HK-2 (cell line): Measurements from ENCODE around the gene ZDHHC11.
"Not testable (repeated sequence)": the region's sequence is repeated elsewhere in the genome, so short reads cannot be mapped to it uniquely, and the experiment has no call there.

Experiments
- DNase-seq: peaks from one replicate; pipeline ENCODE4 v3.0.0-alpha.2; 2018; ENCODE audit not compliant: unreplicated experiment

Gene ZDHHC11

GRCh38 chr5:761059-761771 is 89.6 kb downstream of the ZDHHC11 start:
- no peak for DNase-seq

- no peak for DNase-seq
Observed at GRCh38 chr5:760363-761058, 90.3 kb downstream of the ZDHHC11 start.

GRCh38 chr5:759781-760362 is 90.9 kb downstream of the ZDHHC11 start:
- no peak for DNase-seq

- no peak for DNase-seq
Observed at GRCh38 chr5:759111-759751, 91.6 kb downstream of the ZDHHC11 start.

GRCh38 chr5:758698-759053 is 92.1 kb downstream of the ZDHHC11 start:
- no peak for DNase-seq

GRCh38 chr5:757931-758697 is 92.7 kb downstream of the ZDHHC11 start:
- DNase-seq = no peak

- no peak for DNase-seq
Observed at GRCh38 chr5:757346-757930, 93.3 kb downstream of the ZDHHC11 start.

GRCh38 chr5:756865-757345 is 93.9 kb downstream of the ZDHHC11 start:
- no peak for DNase-seq

GRCh38 chr5:756171-756570 is 94.6 kb downstream of the ZDHHC11 start:
- DNase-seq = no peak

GRCh38 chr5:754143-754632 is 96.6 kb downstream of the ZDHHC11 start:
- DNase-seq = not testable (repeated sequence)

GRCh38 chr5:753567-754142 is 97.1 kb downstream of the ZDHHC11 start:
- not testable (repeated sequence) for DNase-seq

GRCh38 chr5:752532-753115 is 98.2 kb downstream of the ZDHHC11 start:
- not testable (repeated sequence) for DNase-seq

GRCh38 chr5:751992-752391 is 98.8 kb downstream of the ZDHHC11 start:
- not testable (repeated sequence) for DNase-seq

GRCh38 chr5:751496-751895 is 99.3 kb downstream of the ZDHHC11 start:
- DNase-seq = no peak

- not testable (repeated sequence) for DNase-seq
Observed at GRCh38 chr5:750226-750625, 100.6 kb downstream of the ZDHHC11 start.

- no peak for DNase-seq
Observed at GRCh38 chr5:749101-749670, 101.6 kb downstream of the ZDHHC11 start.

- not testable (repeated sequence) for DNase-seq
Observed at GRCh38 chr5:748011-748980, 102.5 kb downstream of the ZDHHC11 start.

GRCh38 chr5:747303-747844 is 103.4 kb downstream of the ZDHHC11 start:
- not testable (repeated sequence) for DNase-seq
